NCI-H1092 (cell line): Measurements from ENCODE around the gene MYL3.
"Not testable (repeated sequence)": the region's sequence is repeated elsewhere in the genome, so short reads cannot be mapped to it uniquely, and the experiment has no call there.

Experiments
- DNase-seq: peaks from one replicate; lab custom pipeline; 2025; lab: John Stamatoyannopoulos, UW

Gene MYL3

DNA sequence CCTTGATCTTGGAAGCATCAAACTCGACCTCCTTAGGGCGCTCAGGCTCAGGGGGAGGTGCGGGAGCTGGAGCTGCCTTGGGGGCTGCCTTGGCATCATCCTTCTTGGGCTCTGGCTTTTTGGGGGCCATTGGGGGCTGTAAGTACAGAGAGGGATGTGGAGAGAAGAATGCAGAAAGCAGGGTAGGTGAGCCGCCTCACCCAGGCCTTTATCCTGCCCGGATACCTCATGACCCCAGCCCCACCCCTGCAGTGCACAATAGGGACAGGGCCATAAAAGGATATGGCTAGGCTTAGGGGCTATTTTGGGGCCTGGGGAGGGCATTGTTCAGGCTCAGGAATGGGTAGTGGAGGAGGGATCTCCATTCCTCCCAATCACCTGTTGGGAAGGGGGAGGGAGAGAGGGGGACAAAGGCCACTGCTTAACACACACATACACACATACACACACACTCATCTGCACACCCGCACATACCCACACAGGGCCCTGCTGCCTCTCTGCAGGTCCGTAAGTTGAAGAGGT lies at the start of gene MYL3:
Gene MYL3, minus strand, starts transcription at position 184 of the 522 bp plus-strand sequence. Its CDS starts 54 bp downstream, at position 130.
- no peak for DNase-seq

DNA sequence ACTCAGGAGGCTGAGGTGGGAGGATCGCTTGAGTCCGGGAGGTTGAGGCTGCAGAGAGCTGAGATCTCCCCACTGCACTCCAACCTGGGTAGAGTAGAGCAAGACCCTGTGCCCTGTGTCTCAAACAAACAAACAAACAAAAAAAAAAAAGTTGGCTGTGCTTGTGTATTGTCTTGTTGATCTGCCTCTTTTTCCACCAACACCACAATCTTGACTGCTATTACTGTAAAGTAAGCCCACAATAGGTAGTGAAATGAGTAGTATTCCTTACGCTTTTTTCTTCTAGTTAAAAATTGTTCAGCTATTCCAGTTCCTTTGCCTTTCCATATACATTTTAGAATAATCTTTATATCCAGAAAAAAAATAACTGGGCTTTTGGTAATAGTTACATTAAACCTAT lies 49.7 kb upstream of the MYL3 start:
- no peak for DNase-seq

DNA sequence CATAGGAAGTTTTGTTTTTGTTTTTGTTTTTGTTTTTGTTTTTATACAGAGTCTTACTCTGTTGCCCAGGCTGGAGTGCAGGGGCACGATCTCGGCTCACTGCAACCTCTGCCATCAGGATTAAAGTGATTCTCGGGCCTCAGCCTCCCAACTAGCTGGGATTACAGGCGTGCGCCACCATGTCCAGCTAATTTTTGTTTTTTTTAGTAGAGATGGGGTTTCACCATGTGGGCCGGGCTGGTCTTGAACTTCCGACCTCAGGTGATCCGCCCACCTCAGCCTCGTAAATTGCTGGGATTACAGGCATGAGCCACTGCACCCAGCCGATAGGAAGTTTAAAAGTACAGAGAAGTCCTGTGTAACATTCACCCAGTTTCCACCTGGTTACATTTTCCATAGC lies 47.7 kb upstream of the MYL3 start:
- DNase-seq: not testable (repeated sequence)

- DNase-seq: no peak
These were observed 47.0 kb upstream of the MYL3 start for GRCh38 chr3:46910166-46910760.

DNA sequence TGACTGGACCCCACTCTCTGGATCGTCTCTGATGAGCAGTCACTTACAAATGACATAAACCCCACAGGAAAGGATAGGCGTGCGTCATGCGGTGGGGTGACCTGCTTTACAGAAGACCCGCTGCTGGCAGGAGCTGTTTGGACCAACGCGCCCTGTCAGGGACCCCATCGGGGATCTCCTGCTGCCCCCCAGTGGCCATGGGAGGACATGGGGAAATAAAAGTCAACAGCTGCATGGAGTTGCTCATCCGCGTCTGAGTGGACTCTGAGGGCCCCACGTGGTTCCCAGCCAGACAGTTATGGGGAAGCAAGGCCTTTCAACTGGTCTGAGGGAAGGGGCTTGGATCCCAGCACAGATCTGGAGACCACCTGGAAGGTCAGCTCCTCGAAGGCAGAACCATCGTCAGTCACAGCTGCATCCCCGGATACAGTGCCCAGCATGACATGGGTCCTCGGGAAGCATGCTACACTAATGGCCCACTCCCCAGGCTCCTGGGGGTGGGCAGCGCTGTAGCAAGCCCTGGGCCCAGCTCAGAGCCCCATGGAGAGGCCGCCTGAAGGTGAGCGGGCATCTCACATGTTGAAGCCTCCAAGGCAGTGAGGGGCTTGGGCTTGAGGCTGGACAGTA lies 46.4 kb upstream of the MYL3 start:
- peak; percentile 76 for DNase-seq

- DNase-seq: no peak
These were observed 45.8 kb upstream of the MYL3 start for GRCh38 chr3:46908986-46909534.

DNA sequence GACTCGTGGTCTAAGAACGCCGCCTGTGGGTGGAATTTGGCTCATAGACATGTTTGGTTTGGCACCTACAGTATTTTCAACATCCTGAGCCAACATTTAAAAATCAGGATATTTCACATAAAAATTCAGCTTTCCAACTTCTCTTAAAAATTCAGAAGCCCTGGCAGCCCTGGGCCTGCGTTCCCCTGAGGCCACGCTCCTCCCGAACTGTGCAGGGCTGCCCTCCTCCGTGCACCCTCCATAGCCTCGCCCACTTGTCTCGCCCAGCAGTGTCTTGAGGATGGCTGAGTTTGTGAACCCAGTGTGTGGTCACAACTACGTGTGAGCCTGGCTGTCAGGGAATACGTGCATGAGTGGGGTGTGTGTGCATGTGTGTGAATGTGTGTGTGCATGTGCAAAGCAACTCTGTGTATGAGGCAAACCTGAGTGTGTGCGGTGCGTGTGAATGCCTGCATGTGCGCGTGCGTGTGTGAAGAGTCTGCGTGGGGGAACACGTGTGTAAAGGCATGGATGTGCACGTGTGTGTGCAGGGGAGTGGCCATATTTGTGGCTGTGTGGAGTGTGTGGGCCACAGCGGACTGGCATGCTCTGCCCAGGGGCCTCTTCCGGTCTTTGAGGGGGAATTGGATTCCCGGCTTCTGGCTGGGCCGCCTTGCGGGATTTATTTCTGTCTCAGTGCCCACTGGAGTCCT lies 45.2 kb upstream of the MYL3 start:
- no peak for DNase-seq

- no peak for DNase-seq
These were observed 44.7 kb upstream of the MYL3 start for GRCh38 chr3:46907960-46908293.

GRCh38 chr3:46907271-46907670 lies 44.0 kb upstream of the MYL3 start:
- DNase-seq: no peak

- DNase-seq: no peak
These were observed 43.3 kb upstream of the MYL3 start for GRCh38 chr3:46906471-46907058.

DNA sequence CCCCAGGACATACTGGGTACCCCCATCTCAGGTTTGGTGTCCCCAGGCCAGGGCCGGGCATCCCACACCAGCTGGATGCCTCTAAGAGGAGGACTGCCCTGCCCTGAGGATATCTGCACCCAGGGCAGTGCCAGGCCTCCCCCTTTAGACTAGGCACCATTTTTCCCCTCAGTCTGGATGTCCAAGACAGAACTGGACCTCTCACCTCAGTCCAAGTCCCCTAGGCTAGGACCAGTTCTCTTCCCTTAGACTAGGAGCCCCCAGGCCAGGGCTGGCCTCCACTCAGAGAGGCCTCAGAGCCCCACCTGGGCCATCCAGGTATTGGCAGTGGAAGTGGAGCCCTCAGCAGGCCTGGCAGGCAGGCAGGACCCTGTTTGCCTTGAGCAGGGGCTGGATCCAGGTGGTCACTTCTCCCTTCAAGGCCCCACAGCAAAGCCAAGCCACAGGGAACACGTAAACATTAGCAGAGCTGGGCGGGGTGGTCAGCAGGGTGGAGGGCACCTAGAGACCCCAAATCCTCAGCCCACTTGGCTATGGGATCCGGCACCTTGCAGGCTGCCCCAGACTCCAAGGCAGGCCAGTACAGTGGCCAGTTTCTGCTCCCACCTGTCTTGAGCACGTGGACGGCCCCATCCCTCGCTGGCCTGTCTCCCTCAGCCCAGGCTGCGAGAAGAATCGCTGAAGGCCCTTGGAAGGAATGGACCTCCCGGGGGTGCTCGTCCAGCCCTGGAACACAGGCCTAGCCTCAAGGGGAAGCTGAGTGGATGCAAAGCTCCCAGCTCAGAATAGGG lies 42.6 kb upstream of the MYL3 start:
- DNase-seq: no peak

DNA sequence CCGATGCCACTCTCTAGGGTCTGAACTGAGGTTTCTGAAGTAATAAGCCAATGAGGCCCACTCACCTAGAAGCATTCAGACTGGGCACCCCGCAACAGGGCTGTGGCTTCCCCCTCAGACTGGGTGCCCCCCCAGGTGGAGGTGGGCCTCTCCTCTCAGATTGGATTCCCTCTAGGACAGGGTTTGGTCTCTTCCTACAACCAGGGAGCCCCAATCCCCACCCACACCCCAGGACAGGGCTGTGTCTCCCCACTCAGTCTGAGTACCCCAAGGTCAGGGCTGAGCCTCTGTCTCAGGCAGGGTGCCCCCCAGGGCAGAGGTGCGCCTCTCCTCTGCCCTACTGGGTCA lies 41.9 kb upstream of the MYL3 start:
- DNase-seq: no peak

GRCh38 chr3:46904303-46905212 lies 41.3 kb upstream of the MYL3 start:
- DNase-seq: no peak

DNA sequence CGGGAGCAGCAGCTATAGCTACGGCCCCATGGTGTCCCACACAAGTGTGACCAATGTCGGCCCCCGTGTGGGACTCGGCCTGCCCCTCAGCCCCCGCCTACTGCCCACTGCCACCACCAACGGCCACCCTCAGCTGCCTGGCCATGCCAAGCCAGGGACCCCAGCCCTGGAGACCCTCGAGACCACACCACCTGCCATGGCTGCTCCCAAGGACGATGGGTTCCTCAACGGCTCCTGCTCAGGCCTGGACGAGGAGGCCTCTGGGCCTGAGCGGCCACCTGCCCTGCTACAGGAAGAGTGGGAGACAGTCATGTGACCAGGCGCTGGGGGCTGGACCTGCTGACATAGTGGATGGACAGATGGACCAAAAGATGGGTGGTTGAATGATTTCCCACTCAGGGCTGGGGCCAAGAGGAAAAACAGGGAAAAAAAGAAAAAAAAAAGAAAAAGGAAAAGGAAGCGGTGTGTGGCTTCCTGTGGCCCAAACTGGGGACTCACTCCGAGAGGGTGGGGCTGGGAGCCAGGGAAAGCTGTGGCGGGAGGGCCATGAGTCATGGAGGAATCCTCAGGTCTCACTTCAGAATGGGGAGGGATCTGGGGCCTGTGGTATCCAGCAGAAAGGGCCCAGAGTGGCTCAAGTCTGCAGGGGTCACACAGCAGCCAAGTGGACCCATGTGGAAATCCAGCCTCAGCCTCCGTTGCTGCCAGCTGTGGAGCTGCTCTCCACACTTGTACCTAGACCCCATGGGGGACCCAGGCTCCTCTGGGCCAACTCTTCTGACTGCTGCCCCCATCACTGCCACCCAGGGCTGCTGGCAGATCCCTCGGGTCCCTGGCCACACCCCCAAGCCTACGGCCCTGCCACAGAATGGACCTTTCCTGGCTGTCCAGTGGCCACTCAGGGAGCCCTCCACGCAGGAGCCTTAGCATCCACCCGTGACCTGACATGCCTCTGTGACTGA lies 40.4 kb upstream of the MYL3 start:
- DNase-seq: no peak

DNA sequence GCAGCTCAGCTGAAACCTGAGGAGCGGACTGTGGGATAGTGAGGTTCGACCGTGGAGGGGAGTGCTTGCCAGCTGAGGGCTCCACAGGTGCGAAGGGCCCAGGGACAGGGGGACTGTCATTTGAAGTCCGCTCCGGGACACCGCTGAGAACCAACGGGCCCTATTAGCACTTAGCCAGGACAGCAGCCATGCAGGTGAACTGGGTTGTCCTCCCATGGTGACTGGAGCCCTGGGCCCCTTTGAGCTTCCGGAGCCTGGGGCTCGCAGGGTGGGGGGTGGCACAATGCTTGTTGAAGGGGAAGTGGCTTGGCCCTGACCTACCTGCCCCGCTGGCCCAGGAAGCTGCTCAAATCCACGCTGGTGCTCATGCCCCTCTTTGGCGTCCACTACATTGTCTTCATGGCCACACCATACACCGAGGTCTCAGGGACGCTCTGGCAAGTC lies 39.0 kb upstream of the MYL3 start:
- DNase-seq: no peak

DNA sequence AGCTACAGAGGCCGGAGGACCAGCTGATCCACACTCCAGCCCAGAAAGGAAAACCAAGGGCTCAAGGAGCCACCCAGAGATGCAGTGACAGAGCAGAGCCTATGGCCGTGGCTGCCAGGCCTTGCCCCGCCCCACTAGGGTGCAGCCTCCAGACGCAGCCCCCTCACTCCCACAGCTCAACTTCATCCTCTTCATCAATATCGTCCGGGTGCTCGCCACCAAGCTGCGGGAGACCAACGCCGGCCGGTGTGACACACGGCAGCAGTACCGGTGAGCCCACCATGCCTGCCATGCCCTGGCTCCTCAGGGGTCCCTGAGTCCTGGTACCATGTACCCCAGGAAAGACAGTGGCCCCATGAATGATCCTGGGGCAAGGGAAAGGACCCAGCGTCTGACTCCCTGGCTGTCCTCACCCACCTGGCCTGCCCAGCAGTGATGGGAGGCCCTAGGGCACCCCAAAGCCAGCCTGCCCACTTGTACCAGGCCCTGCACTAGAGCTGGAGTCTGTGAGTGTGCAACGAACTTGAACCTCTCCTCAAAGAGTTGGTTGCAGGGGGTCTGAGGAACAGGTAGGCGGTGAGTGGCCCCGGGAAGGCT lies 38.4 kb upstream of the MYL3 start:
- DNase-seq: no peak

GRCh38 chr3:46901061-46901460 lies 37.8 kb upstream of the MYL3 start:
- no peak for DNase-seq

- no peak for DNase-seq
These were observed 37.1 kb upstream of the MYL3 start for GRCh38 chr3:46900356-46900755.

DNA sequence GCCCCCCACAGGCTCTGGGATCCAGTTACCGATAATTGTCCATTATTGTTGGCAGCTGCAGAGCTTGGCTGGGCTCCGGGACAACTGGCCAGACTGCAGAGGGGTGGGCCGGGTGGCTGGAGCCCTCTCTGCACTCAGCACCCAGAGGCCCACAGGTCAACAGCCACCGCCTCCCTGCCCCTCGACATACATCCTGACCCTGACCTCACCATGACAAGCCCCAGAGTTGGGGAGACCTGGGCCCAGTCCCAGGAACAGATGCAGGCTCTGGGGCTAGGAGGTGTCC lies 36.7 kb upstream of the MYL3 start:
- DNase-seq: peak; percentile 37
